ENCODE results near the gene PSENEN. TPM values are rescaled to one million over a fixed set of nuclear protein-coding genes. Genes with fewer than 3 reads are reported as not detected.

The PSENEN gene
- total RNA-seq, 1 donor from 2014 or later = 83.8 TPM

DNA sequence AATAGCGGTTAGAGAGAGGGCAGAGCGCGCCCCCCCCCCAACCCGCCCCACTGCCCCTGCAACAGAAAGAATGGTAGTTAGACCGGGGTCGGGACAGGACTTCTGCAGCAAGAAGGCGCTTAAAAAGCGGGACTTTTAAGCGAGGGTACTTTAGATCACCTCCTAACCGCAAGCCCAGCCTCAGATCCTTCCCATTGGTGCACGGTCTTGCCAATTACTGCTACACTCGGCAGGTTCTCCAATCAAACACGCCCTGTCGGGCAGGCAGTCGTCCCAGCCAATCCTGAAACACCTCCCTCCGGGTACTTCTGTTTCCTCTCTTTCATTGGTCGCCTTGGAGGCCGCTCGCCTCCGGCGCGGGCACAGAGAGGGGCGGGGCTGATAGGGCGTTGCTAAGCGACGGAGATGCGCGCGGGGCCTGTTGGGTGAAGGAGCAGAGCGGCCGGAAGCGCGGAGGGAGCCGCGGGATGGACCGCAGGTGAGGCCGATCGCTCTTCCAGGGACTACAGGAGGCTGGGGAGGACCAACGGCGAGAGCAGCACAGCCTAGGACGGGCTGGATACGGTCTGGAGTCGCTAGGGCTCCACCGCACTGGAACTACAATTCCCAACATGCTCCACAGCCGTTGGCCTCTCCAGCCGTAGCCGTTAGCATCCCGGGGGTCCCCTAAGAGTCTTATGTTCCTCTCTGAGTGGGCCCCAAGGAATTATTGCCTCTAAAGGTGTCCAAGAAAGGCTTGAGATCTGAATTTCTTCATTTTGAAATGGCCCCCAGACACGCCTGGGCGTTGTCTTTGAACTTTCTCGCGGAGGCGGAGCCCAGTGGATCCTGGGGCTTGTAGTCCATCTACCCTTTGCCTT lies 12.5 kb downstream of the PSENEN start, which contains the start of gene PROSER3:
Gene PROSER3 (plus strand): TSS at position 428 of the 860 bp plus-strand sequence. CDS start 40 bp downstream, at position 468.
- H3K27me3 Mint-ChIP-seq = peaks cover 20% of the 10 kb centered on the region

DNA sequence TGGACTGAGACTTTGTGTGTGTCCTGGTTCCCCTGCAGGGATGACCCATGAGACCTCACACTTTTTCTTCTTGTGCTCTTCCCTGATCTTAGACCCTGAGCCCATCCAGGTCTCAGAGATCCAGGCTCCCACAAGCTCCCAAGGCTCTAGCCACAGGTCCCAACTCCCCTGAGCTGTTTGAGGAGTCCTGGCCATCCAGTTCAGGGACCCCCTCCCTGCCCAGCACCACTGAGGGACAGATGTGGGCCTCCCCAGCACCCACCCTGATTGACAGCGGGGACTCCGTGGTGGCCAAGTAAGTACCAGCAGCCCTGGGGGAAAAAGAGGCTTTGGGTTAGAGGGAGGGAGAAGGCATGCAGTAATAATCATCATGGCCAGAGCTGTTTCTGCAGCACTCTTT lies 14.2 kb downstream of the PSENEN start:
- Mint-ChIP-seq H3K27ac (peak overlapping the region; percentile 74), H3K36me3 (ENCODE audit: insufficient read depth) (peaks cover 13% of the 10 kb centered on the region), H3K27me3 (peaks cover 13% of the 10 kb centered on the region), H3K9me3 (ENCODE audit: low read depth) (no peaks in the 10 kb centered on the region), H3K4me3 (ENCODE audit: low read depth) (peak overlapping the region; percentile 94), H3K4me1 (ENCODE audit: low read depth) (peaks cover 12% of the 10 kb centered on the region)
- TF ChIP-seq, protein P1, sequence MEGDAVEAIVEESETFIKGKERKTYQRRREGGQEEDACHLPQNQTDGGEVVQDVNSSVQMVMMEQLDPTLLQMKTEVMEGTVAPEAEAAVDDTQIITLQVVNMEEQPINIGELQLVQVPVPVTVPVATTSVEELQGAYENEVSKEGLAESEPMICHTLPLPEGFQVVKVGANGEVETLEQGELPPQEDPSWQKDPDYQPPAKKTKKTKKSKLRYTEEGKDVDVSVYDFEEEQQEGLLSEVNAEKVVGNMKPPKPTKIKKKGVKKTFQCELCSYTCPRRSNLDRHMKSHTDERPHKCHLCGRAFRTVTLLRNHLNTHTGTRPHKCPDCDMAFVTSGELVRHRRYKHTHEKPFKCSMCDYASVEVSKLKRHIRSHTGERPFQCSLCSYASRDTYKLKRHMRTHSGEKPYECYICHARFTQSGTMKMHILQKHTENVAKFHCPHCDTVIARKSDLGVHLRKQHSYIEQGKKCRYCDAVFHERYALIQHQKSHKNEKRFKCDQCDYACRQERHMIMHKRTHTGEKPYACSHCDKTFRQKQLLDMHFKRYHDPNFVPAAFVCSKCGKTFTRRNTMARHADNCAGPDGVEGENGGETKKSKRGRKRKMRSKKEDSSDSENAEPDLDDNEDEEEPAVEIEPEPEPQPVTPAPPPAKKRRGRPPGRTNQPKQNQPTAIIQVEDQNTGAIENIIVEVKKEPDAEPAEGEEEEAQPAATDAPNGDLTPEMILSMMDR (IDR thresholded peaks at IDR 0.05; ENCODE audit: unreplicated experiment) = no peak
- no peak for DNase-seq (ENCODE audit: low spot score, unreplicated experiment)

More for the DNA sequence above, 12.5 kb downstream of the PSENEN start, which contains the start of gene PROSER3:
- H3K36me3 Mint-ChIP-seq (ENCODE audit: insufficient read depth) = peaks cover 17% of the 10 kb centered on the region
- peak; percentile 97 for DNase-seq (ENCODE audit: low spot score, unreplicated experiment)
- H3K27ac Mint-ChIP-seq = peak within 1 kb of the TSS; percentile 91
- H3K9me3 Mint-ChIP-seq (ENCODE audit: low read depth) = no peaks in the 10 kb centered on the region
- peaks cover 12% of the 10 kb centered on the region for H3K4me1 Mint-ChIP-seq (ENCODE audit: low read depth)
- peak within 1 kb of the TSS; percentile 94 for H3K4me3 Mint-ChIP-seq (ENCODE audit: low read depth)
- TF ChIP-seq, protein P1 (IDR thresholded peaks at IDR 0.05; ENCODE audit: unreplicated experiment) = no peak

DNA sequence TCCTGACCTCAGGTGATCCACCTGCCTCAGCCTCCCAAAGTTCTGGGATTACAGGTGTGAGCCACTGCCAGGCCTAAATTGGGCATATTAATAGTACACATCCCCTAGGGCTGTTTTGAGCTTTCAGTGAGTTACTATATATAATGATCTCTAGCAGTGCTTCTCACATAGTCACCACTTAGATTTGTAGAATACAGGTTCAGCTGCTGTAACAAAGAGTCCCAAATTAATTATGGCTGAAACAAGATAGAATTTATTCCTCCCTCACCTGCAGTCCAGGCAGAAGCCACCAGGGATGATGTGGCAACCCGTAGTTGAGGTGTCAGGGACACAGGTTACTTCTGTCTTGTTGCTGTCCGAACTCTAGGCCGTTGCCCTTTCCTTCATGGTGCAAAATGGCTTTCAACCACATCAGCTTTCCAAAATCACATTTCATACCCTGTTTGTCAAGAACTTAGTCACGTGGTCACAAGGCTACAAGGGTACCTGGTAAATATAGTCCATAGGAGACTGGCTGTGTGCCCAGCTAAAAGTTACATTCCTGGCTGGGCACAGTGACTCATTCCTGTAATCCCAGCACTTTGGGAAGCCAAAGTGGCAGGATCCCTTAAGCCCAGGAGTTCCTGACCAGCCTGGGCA lies 15.4 kb downstream of the PSENEN start:
- H3K36me3 Mint-ChIP-seq (ENCODE audit: insufficient read depth) = peaks cover 8% of the 10 kb centered on the region
- H3K27me3 Mint-ChIP-seq = peaks cover 6% of the 10 kb centered on the region
- H3K4me3 Mint-ChIP-seq (ENCODE audit: low read depth) = no peak overlapping the region
- H3K27ac Mint-ChIP-seq = no peak overlapping the region
- H3K4me1 Mint-ChIP-seq (ENCODE audit: low read depth) = peaks cover 12% of the 10 kb centered on the region
- DNase-seq (ENCODE audit: low spot score, unreplicated experiment) = no peak
- TF ChIP-seq, protein P1 (IDR thresholded peaks at IDR 0.05; ENCODE audit: unreplicated experiment) = no peak
- no peaks in the 10 kb centered on the region for H3K9me3 Mint-ChIP-seq (ENCODE audit: low read depth)

DNA sequence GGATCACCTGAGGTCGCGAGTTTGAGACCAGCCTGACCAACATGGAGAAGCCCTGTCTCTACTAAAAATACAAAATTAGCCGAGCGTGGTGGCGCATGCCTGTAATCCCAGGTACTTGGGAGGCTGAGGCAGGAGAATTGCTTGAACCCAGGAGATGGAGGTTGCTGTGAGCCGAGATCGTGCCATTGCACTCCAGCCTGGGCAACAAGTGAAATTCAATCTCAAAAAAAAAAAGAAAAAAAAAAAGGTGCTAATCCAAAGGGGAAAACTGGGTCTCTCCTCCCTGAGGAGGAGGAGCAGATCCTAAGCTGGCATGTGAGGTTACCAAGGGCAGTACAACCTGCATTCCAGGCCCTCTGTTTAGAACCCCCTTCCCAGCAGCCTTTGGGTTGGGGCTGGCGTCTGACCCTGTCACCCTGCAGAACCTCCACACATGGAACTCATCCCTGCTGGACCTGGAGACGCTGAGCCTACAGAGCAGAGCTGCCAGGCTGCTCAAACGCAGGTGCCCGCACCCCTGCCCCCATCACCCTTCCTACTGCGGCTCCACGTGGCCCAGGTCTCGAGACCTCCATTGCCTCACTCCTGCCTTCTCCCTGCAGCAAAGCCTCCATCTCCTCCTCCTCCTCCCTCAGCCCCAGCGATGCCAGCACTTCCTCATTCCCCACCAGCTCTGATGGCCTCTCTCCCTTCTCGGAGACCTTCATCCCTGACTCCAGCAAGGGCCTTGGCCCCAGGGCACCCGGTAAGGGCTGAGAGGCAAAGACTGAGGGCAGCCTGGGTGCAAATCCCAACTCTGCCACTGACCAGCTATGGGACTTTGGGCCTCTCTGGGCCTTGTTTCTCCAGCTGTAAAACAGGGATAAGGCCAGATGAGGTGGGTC lies 19.2 kb downstream of the PSENEN start:
- Mint-ChIP-seq H3K27me3 (no peaks in the 10 kb centered on the region), H3K4me1 (ENCODE audit: low read depth) (peaks cover 2% of the 10 kb centered on the region), H3K9me3 (ENCODE audit: low read depth) (no peaks in the 10 kb centered on the region), H3K4me3 (ENCODE audit: low read depth) (no peak overlapping the region), H3K36me3 (ENCODE audit: insufficient read depth) (peaks cover 6% of the 10 kb centered on the region), H3K27ac (no peak overlapping the region)
- TF ChIP-seq, protein P1 (IDR thresholded peaks at IDR 0.05; ENCODE audit: unreplicated experiment) = no peak
- no peak for DNase-seq (ENCODE audit: low spot score, unreplicated experiment)
